ENCODE data around the gene SLC44A2.

DNA sequence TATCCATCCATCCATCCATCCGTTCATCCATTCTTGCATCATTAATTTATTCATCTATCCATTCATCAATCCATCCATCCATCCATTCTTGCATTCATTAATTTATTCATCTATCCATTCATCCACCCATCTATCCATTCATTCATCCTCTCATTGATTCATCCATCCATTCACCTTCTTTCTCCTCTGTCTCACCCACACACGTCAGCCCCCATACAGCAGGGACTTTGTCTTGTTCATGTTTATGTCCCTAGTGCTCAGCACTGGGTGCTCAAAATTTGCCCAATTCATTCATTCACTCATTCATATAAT, 37.6 kb upstream of the SLC44A2 start:
- TF ChIP-seq POLR2A (IDR thresholded peaks at IDR 0.05) = no peak
- TF ChIP-seq, protein P1, sequence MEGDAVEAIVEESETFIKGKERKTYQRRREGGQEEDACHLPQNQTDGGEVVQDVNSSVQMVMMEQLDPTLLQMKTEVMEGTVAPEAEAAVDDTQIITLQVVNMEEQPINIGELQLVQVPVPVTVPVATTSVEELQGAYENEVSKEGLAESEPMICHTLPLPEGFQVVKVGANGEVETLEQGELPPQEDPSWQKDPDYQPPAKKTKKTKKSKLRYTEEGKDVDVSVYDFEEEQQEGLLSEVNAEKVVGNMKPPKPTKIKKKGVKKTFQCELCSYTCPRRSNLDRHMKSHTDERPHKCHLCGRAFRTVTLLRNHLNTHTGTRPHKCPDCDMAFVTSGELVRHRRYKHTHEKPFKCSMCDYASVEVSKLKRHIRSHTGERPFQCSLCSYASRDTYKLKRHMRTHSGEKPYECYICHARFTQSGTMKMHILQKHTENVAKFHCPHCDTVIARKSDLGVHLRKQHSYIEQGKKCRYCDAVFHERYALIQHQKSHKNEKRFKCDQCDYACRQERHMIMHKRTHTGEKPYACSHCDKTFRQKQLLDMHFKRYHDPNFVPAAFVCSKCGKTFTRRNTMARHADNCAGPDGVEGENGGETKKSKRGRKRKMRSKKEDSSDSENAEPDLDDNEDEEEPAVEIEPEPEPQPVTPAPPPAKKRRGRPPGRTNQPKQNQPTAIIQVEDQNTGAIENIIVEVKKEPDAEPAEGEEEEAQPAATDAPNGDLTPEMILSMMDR (IDR thresholded peaks at IDR 0.05) = no peak
- no peak for TF ChIP-seq POLR2AphosphoS5 (IDR thresholded peaks at IDR 0.05)
- TF ChIP-seq EP300 (IDR thresholded peaks at IDR 0.05) = no peak

All from gastroesophageal sphincter (tissue), 3 donors.